Measurements from ENCODE around the gene FOSB.
"Not testable (repeated sequence)": the region's sequence is repeated elsewhere in the genome, so short reads cannot be mapped to it uniquely, and the experiment has no call there.

Gene FOSB

GRCh38 chr19:45467456-45468158, at the start of gene FOSB:
Gene FOSB (plus strand): TSS chr19:45467996. CDS start chr19:45468587, 591 bp downstream.
- DNase-seq (ENCODE audit: low spot score): peak; percentile 92

- DNase-seq (ENCODE audit: low spot score): no peak
These were observed 49.0 kb upstream of the FOSB start for GRCh38 chr19:45418802-45419201.

- no peak for DNase-seq (ENCODE audit: low spot score)
These were observed 48.4 kb upstream of the FOSB start for GRCh38 chr19:45419396-45419795.

GRCh38 chr19:45419895-45420294, 47.9 kb upstream of the FOSB start:
- DNase-seq (ENCODE audit: low spot score): no peak

DNA sequence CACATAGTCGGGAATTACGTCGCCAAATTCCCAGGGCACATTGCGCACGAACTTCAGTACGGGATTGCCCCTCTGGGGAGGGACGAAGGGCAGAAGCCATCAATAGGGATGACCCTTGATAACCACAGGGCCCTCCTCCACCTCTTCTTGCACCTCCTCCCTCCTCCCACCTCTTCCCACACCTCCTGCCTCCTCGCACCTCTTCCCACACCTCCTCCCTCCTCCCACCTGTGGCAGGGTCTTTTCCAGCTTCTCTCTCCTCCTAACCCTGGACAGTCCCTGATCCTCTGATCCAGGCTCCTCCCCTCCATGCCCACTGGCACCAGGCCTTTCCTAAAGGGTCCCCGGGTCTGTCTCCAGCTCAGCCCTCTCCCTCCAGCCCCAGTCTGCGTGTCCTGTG, 47.4 kb upstream of the FOSB start:
- no peak for DNase-seq (ENCODE audit: low spot score)

GRCh38 chr19:45420871-45421270, 46.9 kb upstream of the FOSB start:
- no peak for DNase-seq (ENCODE audit: low spot score)

GRCh38 chr19:45421947-45422498, 45.8 kb upstream of the FOSB start:
- no peak for DNase-seq (ENCODE audit: low spot score)

GRCh38 chr19:45423033-45423588, 44.7 kb upstream of the FOSB start:
- peak; percentile 84 for DNase-seq (ENCODE audit: low spot score)

DNA sequence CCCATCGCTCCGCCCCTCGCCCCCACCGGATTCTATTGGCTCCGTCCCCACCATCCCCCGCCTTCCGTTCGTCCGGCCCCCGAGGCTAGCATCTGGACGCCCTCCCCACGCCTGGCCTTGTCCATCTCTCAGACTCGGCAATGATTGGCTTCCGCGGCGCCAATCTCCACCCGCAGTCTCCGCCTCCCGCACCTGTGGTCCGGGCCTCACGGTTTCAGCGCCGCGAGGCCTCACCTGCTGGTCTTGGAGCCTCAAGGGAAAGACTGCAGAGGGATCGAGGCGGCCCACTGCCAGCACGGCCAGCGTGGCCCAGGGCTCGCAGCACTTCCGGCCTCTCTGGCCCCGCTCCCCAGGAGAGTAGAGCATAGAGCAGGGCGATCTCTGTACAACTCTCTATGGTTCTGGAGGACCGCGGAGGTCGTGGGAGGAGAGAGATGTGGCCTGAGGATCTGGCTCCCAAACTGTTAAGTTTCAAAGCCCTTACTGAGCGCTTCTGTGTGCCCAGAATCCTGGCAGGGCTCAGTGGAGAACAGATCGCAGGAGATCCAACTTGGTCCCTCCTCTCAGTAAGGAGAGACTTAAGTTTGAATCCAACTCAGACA, 44.1 kb upstream of the FOSB start, which contains the start of gene ERCC1:
Gene ERCC1, minus strand, starts transcription at position 329 of the 602 bp plus-strand sequence. CDS start 543 bp downstream, outside the sequence.
- DNase-seq (ENCODE audit: low spot score): no peak

- peak; percentile 24 for DNase-seq (ENCODE audit: low spot score)
These were observed 43.4 kb upstream of the FOSB start for GRCh38 chr19:45424191-45425058.

- no peak for DNase-seq (ENCODE audit: low spot score)
These were observed 39.2 kb upstream of the FOSB start for GRCh38 chr19:45428384-45429231.

DNA sequence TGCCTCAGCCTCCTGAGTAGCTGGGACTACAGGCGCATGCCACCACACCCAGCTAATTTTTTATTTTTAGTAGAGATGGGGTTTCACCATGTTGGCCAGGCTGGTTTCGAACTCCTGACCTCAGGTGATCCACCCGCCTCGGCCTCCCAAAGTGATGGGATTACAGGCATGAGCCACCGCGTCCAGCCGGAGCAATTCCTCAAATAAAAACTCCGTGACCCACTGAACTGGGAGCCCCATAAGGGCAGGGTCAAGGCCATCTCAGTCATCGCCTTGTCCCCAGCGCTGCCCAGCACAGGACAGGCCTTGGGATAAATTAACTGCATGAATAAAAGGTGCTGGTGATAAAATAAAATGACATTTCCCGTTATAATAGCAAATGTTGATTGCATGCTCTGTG, 37.9 kb upstream of the FOSB start:
- DNase-seq (ENCODE audit: low spot score): not testable (repeated sequence)

DNA sequence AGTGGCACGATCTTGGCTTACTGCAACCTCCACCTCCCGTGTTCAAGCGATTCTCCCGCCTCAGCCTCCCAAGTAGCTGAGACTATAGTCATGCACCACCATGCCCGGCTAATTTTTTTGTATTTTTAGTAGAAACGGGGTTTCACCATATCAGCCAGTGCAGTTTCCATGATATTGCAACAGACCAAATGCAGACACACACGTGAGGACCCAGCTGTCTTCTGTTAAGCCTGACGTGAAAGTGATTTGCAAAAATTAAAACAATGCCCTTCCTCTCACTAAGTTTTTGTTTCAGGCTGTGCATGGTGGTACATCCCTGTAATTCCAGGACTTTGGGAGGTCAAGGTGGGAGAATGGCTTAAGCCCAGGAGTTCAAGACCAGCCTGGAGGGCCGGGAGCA, 36.8 kb upstream of the FOSB start:
- DNase-seq (ENCODE audit: low spot score): not testable (repeated sequence)

DNA sequence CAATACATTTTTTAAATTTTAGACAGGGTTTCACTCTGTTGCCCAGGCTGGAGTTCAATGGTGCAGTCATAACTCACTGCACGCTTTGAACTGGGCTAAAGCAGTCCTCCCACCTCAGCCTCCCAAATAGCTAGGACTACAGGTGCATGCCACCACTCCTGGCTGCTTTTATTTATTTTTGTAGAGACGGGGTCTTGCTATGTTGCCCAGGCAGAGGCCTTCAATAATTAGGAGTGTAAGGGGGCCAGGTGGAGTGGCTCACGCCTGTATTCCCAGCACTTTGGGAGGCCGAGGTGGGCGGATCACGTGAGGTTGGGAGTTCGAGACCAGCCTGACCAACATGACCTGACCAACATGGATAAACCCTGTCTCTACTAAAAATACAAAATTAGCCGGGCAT, 35.3 kb upstream of the FOSB start:
- not testable (repeated sequence) for DNase-seq (ENCODE audit: low spot score)

DNA sequence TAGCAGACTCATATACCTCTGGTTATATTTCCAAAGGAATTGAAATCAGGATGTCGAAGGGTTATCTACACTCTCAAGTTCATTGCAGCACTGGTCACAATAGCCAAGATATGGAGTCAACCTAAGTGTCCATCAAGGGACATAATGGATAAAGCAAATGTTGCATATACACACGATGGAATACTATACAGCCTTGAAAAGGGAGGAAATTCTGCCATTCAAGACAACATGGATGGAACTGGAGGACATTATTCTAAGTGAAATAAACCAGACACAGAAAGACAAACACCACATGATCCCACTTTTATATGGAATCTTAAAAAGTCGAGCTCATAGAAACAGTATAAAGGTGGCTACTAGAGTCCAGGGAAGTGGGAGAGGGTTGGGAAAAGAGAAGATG, 30.5 kb upstream of the FOSB start:
- DNase-seq (ENCODE audit: low spot score): no peak

DNA sequence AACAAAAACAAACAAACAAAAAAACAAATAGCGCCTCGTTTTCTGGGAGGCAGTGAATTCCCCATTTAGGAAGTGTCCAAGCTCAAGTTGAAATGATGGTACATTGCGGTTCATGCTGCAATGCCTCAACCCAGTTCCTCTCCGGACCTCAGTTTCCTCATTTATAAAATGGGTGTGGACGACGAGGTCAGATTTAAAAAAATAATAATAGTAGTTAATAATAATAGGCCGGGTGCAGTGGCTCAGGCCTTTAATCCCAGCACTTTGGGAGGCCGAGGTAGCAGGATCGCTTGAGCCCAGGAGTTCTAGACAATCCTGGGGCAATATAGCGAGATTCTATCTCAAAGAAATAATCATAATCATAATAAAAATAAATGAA, 28.6 kb upstream of the FOSB start:
- no peak for DNase-seq (ENCODE audit: low spot score)

DNA sequence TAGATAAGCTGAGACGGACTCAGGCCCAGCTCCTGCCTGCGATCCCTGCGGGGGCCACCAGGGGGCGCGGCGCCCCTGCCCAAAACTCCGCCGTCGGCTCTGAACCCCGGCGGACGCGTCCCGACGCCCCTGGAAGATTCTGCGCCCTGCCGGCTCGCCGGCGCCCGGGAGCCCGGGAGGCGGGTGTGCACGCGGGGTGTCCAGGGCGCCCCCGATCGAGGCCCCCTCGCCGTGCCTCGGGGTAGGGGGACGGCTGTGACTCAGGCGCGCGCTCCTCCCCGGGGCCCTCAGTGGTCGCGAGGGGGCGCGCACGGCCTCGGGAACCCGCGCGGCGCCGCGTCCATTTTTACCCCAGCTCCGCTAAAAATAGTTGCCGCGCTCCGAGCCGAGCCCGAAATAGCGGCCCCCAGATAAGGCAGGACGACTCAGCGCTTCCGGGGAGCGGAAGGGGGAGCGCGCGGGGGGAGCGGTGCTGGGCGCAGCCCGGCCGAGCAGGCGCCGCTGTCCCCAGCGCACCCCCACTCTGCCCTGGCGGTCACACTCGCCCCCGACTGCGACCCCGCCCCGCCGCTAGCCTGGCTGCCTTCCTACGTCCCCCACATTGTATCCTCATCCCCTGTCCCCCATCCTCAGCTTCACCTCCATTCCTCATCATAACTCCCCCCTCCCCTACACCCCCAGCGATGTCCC, 28.1 kb upstream of the FOSB start:
- peak; percentile 77 for DNase-seq (ENCODE audit: low spot score)

- no peak for DNase-seq (ENCODE audit: low spot score)
These were observed 27.5 kb upstream of the FOSB start for GRCh38 chr19:45440259-45440638.

DNA sequence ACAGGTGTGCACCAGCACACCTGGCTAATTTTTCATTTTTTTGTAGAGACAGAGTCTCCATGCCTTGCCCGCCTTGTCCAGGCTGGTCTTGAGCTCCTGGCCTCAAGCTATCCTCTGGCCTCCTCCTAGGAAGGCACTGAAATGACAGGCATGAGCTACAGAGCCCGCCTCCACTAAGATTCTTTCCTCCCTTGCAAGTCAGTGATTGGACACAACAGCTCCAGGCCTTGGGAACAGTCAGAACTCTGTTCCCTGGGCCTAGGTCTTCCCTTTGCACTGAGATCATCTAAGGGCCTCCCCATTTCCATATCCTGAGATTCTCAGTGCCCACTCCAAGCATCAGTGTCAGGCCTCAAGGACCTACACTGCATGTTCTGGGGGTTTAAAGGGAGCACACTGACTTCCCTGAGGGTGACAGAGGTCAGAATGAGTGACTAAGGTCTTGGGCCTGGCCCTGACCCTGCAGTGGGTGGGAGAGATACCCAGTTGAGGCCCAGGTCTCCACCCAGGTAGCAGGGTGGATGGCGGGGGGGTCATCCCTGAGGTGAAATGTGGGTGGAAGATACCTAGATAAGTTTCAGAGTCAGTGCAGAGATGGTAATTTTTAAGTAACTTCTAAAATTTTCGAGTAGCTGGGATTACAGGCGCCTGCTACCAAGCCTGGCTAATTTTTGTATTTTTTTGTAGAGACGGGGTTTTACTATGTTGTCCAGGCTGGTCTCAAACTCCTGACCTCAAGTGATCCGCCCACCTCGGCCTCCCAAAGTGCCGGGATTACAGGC, 26.7 kb upstream of the FOSB start:
- DNase-seq (ENCODE audit: low spot score): no peak

GRCh38 chr19:45442408-45442777, 25.4 kb upstream of the FOSB start:
- DNase-seq (ENCODE audit: low spot score): no peak

Data from CD4-positive, alpha-beta T cell treated with Interleukin-6 at 100 ng/mL for 8 hours (primary cell).